Kidney epithelial cell (primary cell): ENCODE measurements around the gene SMAD7. TPM values are rescaled to one million over a fixed set of nuclear protein-coding genes. Genes with fewer than 3 reads are reported as not detected.

Experiments used
- DNase-seq: peaks from one replicate; pipeline ENCODE4 v3.0.0-alpha.2; 2010; ENCODE audit warnings: low read depth
- H3K27me3 ChIP-seq: 2 replicates; pipeline ENCODE4 v1.6.0; 2011; ENCODE audit warnings: low read length; ENCODE audit not compliant: control insufficient read depth, insufficient read depth
- H3K36me3 ChIP-seq: 2 replicates; pipeline ENCODE4 v1.5.1; 2011; ENCODE audit warnings: low read length; ENCODE audit not compliant: control insufficient read depth, insufficient read depth
- H3K4me3 ChIP-seq: 2 replicates; pipeline ENCODE4 v1.5.1; 2011; ENCODE audit warnings: low read depth, mild to moderate bottlenecking, control low read depth, low read length
- CTCF ChIP-seq: IDR thresholded peaks from 2 replicates; pipeline ENCODE4 v1.5.1; 2011; ENCODE audit warnings: mild to moderate bottlenecking, moderate library complexity, low read length, control low read depth, inconsistent platforms; ENCODE audit not compliant: insufficient read depth, poor library complexity, severe bottlenecking
- total RNA-seq: library from RNA; depleted of rRNA; stranded (reverse); fragments of >200 nt; gene quantifications from 2 replicates; pipeline ENCODE4 v1.2.3, GENCODE V29; 2015

SMAD7 gene
- total RNA-seq, 1 donor from 2014 or later: 54.3 TPM

DNA sequence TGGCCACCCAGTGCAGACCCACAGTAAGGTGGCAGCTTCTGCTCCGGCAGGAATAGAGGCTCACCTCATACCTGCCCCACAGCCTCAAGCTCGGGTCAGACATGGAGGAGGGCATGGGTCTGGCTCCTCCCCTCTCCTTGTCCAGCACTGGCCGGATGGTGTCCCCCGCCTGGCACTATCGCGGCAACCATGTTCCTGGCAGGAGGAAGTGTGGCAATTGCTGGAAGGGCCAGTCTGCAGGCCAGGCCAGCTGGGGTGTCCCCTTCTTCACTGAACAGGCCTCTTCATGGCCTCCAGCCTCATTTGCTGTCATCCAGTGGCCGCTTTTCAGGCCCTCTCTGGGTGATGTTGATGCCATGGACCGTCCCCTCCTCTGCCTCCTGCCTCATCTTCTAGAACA is 41.4 kb upstream of the SMAD7 start:
- Histone ChIP-seq H3K36me3 (no peaks in the 10 kb centered on the region), H3K4me3 (no peak overlapping the region), H3K27me3 (no peaks in the 10 kb centered on the region)
- DNase-seq: no peak
- no peak for TF ChIP-seq CTCF

DNA sequence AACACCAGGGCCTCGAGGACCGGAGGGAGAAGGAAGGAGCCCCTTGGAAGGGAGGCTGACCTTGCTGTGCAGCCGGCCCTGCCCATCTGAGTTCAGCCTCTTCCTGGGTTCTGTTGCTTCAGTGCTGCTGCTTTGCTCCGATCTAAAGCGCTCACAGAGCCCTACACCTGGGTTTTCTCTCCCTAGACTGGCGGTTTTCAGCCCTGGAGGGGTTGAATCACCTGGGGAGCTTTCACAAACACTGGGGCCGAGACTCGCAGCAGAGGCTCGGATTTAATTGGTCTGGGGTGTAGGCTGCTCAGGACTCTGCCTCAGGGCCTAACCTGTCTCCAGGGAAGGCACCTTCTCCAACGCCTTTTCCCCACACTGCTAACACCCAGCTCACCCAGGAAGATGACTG is 40.9 kb upstream of the SMAD7 start:
- Histone ChIP-seq H3K4me3 (no peak overlapping the region), H3K27me3 (no peaks in the 10 kb centered on the region), H3K36me3 (no peaks in the 10 kb centered on the region)
- no peak for DNase-seq
- no peak for TF ChIP-seq CTCF

DNA sequence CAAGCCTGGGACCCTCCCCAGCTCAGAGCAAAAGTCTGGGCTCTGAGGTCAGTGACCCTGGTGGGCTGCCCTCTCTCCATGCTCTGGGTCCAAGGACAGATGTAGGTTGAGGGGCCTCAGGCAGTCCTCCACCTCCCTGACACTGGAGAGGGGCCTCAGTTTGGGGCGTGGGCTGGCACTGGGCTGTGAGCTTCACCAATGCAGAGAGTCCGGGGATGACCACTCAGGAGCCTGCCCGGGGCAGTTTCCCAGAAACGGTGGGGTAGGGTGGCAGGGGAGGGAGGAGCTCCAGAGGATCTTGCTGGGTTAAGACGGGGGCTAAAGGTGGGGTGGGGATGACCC is 40.5 kb upstream of the SMAD7 start:
- Histone ChIP-seq H3K36me3 (no peaks in the 10 kb centered on the region), H3K27me3 (no peaks in the 10 kb centered on the region), H3K4me3 (no peak overlapping the region)
- TF ChIP-seq CTCF: no peak
- no peak for DNase-seq

DNA sequence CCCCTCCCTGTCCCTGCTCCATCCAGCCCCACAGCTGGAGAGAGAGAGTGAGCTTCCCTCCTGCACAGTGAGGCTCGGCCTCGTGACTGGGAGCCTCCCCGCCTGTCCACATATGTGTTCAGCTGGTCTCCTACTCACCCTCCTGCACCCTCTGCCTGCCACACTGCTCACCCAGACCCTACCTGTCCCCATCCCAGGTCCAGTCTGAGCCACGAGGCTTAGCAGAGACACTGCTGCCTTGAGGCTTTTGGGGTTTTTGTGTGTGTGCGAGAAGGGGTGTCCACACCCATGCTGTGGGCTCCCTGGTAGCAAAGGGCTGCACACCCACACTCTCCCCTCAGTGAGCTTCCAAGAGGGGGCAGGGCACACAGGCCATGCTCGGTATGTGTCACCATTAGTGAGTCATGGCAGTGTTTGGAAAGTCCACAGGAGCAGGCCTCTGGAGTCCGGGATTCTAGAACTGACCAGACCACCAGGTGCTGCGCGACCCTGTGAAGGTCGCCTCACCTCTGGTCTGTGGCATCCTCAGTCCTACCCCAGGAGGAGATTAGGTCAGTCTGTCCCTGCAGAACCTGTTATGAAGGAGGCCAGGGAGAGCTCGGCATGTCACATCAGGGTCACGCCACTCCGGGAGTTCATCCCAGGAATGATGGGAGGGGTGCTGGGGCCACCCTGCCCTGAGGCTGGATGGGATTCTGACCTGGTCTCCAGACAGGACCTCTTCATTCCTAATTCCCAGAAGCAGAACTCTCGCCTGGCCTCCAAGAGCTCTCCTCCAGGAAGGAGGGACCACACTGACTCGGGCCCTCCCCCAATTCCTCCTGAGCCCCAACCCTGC is 39.9 kb upstream of the SMAD7 start:
- Histone ChIP-seq H3K27me3 (no peaks in the 10 kb centered on the region), H3K36me3 (no peaks in the 10 kb centered on the region), H3K4me3 (no peak overlapping the region)
- DNase-seq: peak; percentile 61
- TF ChIP-seq CTCF: no peak

GRCh38 chr18:48989304-48990303 is 38.8 kb upstream of the SMAD7 start:
- Histone ChIP-seq H3K4me3 (no peak overlapping the region), H3K27me3 (no peaks in the 10 kb centered on the region), H3K36me3 (no peaks in the 10 kb centered on the region)
- peak; percentile 52 for DNase-seq
- no peak for TF ChIP-seq CTCF
